GM12872 (cell line): ENCODE results near the gene PLXNA4.

Experiments
- CTCF ChIP-seq: IDR thresholded peaks from 3 replicates; pipeline ENCODE4 v1.5.1; 2011; ENCODE audit warnings: low read depth, mild to moderate bottlenecking, low read length, moderate library complexity; ENCODE audit not compliant: insufficient read depth

The PLXNA4 gene

GRCh38 chr7:132244903-132245480 lies 331.3 kb downstream of the PLXNA4 start:
- no peak for TF ChIP-seq CTCF

GRCh38 chr7:132243463-132243862 lies 332.8 kb downstream of the PLXNA4 start:
- no peak for TF ChIP-seq CTCF

GRCh38 chr7:132243051-132243450 lies 333.2 kb downstream of the PLXNA4 start:
- no peak for TF ChIP-seq CTCF

GRCh38 chr7:132242192-132242812 lies 334.0 kb downstream of the PLXNA4 start:
- TF ChIP-seq CTCF = no peak

- no peak for TF ChIP-seq CTCF
Measured at GRCh38 chr7:132240821-132241422, 335.3 kb downstream of the PLXNA4 start.

GRCh38 chr7:132240262-132240661 lies 336.0 kb downstream of the PLXNA4 start:
- no peak for TF ChIP-seq CTCF

- TF ChIP-seq CTCF = no peak
Measured at GRCh38 chr7:132239422-132239994, 336.8 kb downstream of the PLXNA4 start.
